ENCODE data around the gene TMEM139.

The TMEM139 gene

DNA sequence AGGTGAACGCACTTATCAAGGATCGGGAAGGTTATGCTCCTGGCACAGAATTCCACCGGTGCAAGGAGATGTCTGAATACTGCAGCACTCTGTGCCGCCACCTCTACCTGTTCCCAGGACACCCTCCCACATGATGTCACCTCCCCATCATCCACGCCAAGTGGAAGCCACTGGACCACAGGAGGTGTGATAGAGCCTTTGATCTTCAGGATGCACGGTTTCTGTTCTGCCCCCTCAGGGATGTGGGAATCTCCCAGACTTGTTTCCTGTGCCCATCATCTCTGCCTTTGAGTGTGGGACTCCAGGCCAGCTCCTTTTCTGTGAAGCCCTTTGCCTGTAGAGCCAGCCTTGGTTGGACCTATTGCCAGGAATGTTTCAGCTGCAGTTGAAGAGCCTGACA is 20.2 kb downstream of the TMEM139 start:
- H3K9ac ChIP-seq (ENCODE audit: low read length in 2 of 2), result no peak overlapping the region
- H3K4me3 ChIP-seq (ENCODE audit: low read length in 2 of 2), result no peak overlapping the region
- H3K4me1 ChIP-seq (ENCODE audit: control insufficient read depth, insufficient read depth, low read length), result no peaks in the 10 kb centered on the region
- no peak overlapping the region for H3K27ac ChIP-seq (ENCODE audit: low read length)
- no peaks in the 10 kb centered on the region for H3K9me3 ChIP-seq (ENCODE audit: control insufficient read depth in 2 of 2, low read length in 2 of 2)
- H3K36me3 ChIP-seq (ENCODE audit: control insufficient read depth in 2 of 2, insufficient read depth in 2 of 2, low read length in 2 of 2), result peaks cover 55 to 61% of the 10 kb centered on the region in 2 donors
- no peaks in the 10 kb centered on the region for H3K27me3 ChIP-seq (ENCODE audit: control insufficient read depth in 1 of 2, insufficient read depth in 2 of 2, low read length in 2 of 2)

DNA sequence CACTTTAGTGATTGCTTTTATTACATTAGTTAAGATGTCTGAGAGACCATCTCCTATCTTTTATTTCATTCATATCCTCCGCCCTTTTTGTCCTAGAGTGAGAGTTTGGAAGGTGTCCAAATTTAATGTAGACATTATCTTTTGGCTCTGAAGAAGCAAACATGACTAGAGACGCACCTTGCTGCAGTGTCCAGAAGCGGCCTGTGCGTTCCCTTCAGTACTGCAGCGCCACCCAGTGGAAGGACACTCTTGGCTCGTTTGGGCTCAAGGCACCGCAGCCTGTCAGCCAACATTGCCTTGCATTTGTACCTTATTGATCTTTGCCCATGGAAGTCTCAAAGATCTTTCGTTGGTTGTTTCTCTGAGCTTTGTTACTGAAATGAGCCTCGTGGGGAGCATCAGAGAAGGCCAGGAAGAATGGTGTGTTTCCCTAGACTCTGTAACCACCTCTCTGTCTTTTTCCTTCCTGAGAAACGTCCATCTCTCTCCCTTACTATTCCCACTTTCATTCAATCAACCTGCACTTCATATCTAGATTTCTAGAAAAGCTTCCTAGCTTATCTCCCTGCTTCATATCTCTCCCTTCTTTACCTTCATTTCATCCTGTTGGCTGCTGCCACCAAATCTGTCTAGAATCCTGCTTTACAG is 20.8 kb downstream of the TMEM139 start:
- Histone ChIP-seq H3K27me3 (ENCODE audit: control insufficient read depth in 1 of 2, insufficient read depth in 2 of 2, low read length in 2 of 2) (no peaks in the 10 kb centered on the region), H3K9ac (ENCODE audit: low read length in 2 of 2) (no peak overlapping the region), H3K36me3 (ENCODE audit: control insufficient read depth in 2 of 2, insufficient read depth in 2 of 2, low read length in 2 of 2) (peaks cover 49 to 55% of the 10 kb centered on the region in 2 donors), H3K9me3 (ENCODE audit: control insufficient read depth in 2 of 2, low read length in 2 of 2) (no peaks in the 10 kb centered on the region), H3K4me3 (ENCODE audit: low read length in 2 of 2) (no peak overlapping the region), H3K27ac (ENCODE audit: low read length) (no peak overlapping the region), H3K4me1 (ENCODE audit: control insufficient read depth, insufficient read depth, low read length) (no peaks in the 10 kb centered on the region)

DNA sequence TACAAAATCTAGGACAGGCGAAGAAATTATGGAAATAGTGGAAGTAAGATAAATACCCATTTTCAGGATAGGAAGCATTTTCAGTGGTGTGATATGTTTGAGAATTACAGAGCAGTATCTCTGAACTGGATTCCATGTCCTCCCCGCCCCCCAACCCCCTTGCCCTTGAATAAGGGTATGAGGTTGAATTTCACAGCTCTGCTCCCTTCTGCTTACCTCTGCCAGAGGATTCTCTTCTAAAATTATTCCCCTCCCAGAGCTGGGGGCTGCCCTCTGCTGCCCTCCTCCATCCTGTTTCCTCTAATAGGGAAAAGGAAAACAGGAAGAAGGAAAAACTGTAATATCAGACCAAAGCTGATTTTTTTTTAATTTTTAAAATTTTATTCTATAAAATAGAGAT is 23.9 kb downstream of the TMEM139 start:
- Histone ChIP-seq H3K36me3 (ENCODE audit: control insufficient read depth in 2 of 2, insufficient read depth in 2 of 2, low read length in 2 of 2) (peaks cover 29 to 35% of the 10 kb centered on the region in 2 donors), H3K4me3 (ENCODE audit: low read length in 2 of 2) (no peak overlapping the region), H3K9ac (ENCODE audit: low read length in 2 of 2) (no peak overlapping the region), H3K9me3 (ENCODE audit: control insufficient read depth in 2 of 2, low read length in 2 of 2) (no peaks in the 10 kb centered on the region), H3K27ac (ENCODE audit: low read length) (no peak overlapping the region), H3K27me3 (ENCODE audit: control insufficient read depth in 1 of 2, insufficient read depth in 2 of 2, low read length in 2 of 2) (no peaks in the 10 kb centered on the region), H3K4me1 (ENCODE audit: control insufficient read depth, insufficient read depth, low read length) (no peaks in the 10 kb centered on the region)

DNA sequence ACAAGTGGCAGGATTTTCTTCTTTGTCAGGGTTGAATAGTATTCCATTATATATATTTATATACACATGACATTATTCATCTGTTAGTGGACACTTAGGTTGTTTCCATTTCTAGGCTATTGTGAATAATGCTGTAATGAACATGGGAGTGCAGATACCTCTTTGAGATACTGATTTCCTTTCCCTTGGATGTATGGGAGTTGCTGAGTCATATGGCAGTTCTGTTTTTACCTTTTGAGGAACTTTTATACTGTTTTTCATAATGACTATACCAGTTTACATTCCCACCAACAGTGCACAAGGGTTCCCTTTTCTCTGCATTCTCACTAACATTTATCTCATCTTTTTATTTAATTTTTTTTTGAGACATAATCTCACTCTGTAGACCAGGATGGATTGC is 29.4 kb downstream of the TMEM139 start:
- H3K9me3 ChIP-seq (ENCODE audit: control insufficient read depth in 2 of 2, low read length in 2 of 2), result no peaks in the 10 kb centered on the region
- no peaks in the 10 kb centered on the region for H3K4me1 ChIP-seq (ENCODE audit: control insufficient read depth, insufficient read depth, low read length)

DNA sequence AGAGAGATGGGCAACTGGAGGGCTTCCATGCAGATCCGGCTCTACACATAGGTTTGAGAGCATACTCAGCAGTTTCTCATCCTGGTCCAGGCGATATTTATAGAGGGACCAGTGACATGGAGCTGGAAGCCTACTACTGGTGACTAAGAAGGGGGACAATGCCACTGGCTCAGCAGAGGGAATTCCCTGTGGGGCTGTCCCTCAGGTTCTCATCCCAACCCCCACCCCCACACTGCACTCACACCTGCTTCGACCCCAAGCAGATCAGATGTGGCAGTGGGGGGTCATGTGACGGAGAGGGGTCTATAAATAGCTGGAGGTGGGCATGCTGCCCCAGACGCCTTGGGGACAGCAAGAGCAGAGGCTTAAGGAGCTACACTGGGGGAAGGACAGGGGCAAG is 31.0 kb downstream of the TMEM139 start, which contains the start of gene CLCN1:
TSS of gene CLCN1 (plus strand) at position 336 of the 400 bp plus-strand sequence. CDS start 102 bp downstream, outside the sequence.
- H3K36me3 ChIP-seq (ENCODE audit: control insufficient read depth in 2 of 2, insufficient read depth in 2 of 2, low read length in 2 of 2), result no peaks in the 10 kb centered on the region
- no peaks in the 10 kb centered on the region for H3K27me3 ChIP-seq (ENCODE audit: control insufficient read depth in 1 of 2, insufficient read depth in 2 of 2, low read length in 2 of 2)
- no peak within 1 kb of the TSS for H3K4me3 ChIP-seq (ENCODE audit: low read length in 2 of 2)
- no peaks in the 10 kb centered on the region for H3K4me1 ChIP-seq (ENCODE audit: control insufficient read depth, insufficient read depth, low read length)
- H3K9ac ChIP-seq (ENCODE audit: low read length in 2 of 2), result no peak within 1 kb of the TSS
- H3K27ac ChIP-seq (ENCODE audit: low read length), result no peak within 1 kb of the TSS
- no peaks in the 10 kb centered on the region for H3K9me3 ChIP-seq (ENCODE audit: control insufficient read depth in 2 of 2, low read length in 2 of 2)

More for the DNA sequence above, 29.4 kb downstream of the TMEM139 start:
- H3K27me3 ChIP-seq (ENCODE audit: control insufficient read depth in 1 of 2, insufficient read depth in 2 of 2, low read length in 2 of 2), result no peaks in the 10 kb centered on the region
- no peak overlapping the region for H3K27ac ChIP-seq (ENCODE audit: low read length)
- no peak overlapping the region for H3K9ac ChIP-seq (ENCODE audit: low read length in 2 of 2)
- H3K4me3 ChIP-seq (ENCODE audit: low read length in 2 of 2), result no peak overlapping the region
- H3K36me3 ChIP-seq (ENCODE audit: control insufficient read depth in 2 of 2, insufficient read depth in 2 of 2, low read length in 2 of 2), result no peaks in the 10 kb centered on the region

DNA sequence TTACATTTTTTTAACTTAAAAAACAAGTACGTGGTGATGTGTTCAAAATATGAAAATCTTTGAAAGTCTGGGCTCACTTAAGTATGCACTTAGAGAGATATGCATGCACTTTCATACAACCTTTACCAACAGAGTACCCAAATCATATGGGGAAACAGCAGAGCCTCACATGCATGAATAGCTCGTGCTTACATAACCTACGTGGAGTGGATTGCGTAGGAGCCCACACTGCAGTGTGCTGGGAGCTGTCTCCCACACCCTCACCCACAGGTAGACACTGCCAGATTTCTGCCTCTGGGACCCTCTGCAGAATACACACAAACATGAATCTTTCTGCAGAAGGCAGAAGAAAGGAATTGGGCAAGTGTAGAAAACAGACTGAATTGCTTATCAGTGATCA is 31.7 kb downstream of the TMEM139 start:
- H3K9me3 ChIP-seq (ENCODE audit: control insufficient read depth in 2 of 2, low read length in 2 of 2), result no peaks in the 10 kb centered on the region
- H3K27me3 ChIP-seq (ENCODE audit: control insufficient read depth in 1 of 2, insufficient read depth in 2 of 2, low read length in 2 of 2), result no peaks in the 10 kb centered on the region
- no peaks in the 10 kb centered on the region for H3K4me1 ChIP-seq (ENCODE audit: control insufficient read depth, insufficient read depth, low read length)
- H3K36me3 ChIP-seq (ENCODE audit: control insufficient read depth in 2 of 2, insufficient read depth in 2 of 2, low read length in 2 of 2), result no peaks in the 10 kb centered on the region
- H3K27ac ChIP-seq (ENCODE audit: low read length), result no peak overlapping the region
- H3K9ac ChIP-seq (ENCODE audit: low read length in 2 of 2), result no peak overlapping the region
- H3K4me3 ChIP-seq (ENCODE audit: low read length in 2 of 2), result no peak overlapping the region

DNA sequence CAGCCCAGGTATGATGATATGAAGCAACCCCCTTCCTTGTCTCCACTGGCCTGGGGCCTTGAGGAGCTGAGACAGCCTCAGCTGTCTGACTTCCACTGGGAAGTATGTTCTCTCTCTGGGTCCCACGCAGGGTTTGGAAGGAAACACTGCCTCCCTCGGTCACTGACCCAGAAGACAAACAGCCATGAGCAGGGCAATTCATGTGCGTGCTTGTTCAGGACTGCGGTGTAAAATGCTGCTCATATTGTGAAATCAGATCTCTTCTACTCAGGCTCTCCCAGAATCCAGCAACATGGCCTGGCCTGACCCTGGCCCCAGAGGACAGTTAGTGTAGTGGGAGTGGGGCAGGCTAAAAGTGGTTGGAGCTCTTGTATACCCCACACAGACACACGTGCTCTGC is 33.9 kb downstream of the TMEM139 start:
- H3K27me3 ChIP-seq (ENCODE audit: control insufficient read depth in 1 of 2, insufficient read depth in 2 of 2, low read length in 2 of 2), result no peaks in the 10 kb centered on the region
- H3K4me3 ChIP-seq (ENCODE audit: low read length in 2 of 2), result no peak overlapping the region
- H3K9me3 ChIP-seq (ENCODE audit: control insufficient read depth in 2 of 2, low read length in 2 of 2), result no peaks in the 10 kb centered on the region
- H3K4me1 ChIP-seq (ENCODE audit: control insufficient read depth, insufficient read depth, low read length), result no peaks in the 10 kb centered on the region
- H3K36me3 ChIP-seq (ENCODE audit: control insufficient read depth in 2 of 2, insufficient read depth in 2 of 2, low read length in 2 of 2), result no peaks in the 10 kb centered on the region
- no peak overlapping the region for H3K9ac ChIP-seq (ENCODE audit: low read length in 2 of 2)
- H3K27ac ChIP-seq (ENCODE audit: low read length), result no peak overlapping the region

DNA sequence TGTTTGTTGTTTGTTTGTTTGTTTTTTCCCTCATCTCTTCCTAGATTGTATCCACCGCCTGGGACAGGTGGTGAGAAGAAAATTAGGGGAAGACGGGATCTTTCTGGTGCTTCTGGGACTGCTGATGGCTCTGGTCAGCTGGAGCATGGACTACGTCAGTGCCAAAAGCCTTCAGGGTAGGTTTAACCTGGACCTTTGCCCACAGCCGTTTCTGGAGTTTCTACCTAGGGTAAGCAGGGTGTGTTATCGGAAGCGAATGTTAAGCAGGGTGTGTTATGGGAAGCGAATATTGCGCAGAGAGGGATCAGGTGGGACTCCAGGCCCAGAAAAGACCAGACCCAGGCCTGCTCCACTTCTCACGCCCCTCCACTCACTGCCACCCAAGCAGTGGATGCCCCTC is 35.9 kb downstream of the TMEM139 start:
- Histone ChIP-seq H3K9ac (ENCODE audit: low read length in 2 of 2) (no peak overlapping the region), H3K27me3 (ENCODE audit: control insufficient read depth in 1 of 2, insufficient read depth in 2 of 2, low read length in 2 of 2) (no peaks in the 10 kb centered on the region), H3K9me3 (ENCODE audit: control insufficient read depth in 2 of 2, low read length in 2 of 2) (no peaks in the 10 kb centered on the region), H3K27ac (ENCODE audit: low read length) (no peak overlapping the region), H3K4me1 (ENCODE audit: control insufficient read depth, insufficient read depth, low read length) (no peaks in the 10 kb centered on the region), H3K36me3 (ENCODE audit: control insufficient read depth in 2 of 2, insufficient read depth in 2 of 2, low read length in 2 of 2) (no peaks in the 10 kb centered on the region), H3K4me3 (ENCODE audit: low read length in 2 of 2) (no peak overlapping the region)

DNA sequence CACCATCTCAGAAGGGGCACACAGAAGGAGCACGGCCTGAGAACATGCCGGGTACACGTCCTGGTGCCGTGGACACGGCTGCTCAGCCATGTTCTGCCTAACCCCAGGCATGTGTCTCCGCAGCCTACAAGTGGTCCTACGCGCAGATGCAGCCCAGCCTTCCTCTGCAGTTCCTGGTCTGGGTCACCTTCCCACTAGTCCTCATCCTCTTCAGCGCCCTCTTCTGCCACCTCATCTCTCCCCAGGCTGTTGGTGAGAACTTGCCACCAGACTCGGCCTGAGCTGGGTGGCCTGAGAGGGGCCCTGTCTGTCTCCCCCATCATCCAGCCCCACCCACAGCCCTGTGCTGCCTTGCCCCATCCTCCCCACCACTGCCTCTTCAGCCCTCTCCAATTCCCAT is 36.5 kb downstream of the TMEM139 start:
- Histone ChIP-seq H3K36me3 (ENCODE audit: control insufficient read depth in 2 of 2, insufficient read depth in 2 of 2, low read length in 2 of 2) (no peaks in the 10 kb centered on the region), H3K4me3 (ENCODE audit: low read length in 2 of 2) (no peak overlapping the region), H3K9ac (ENCODE audit: low read length in 2 of 2) (no peak overlapping the region), H3K9me3 (ENCODE audit: control insufficient read depth in 2 of 2, low read length in 2 of 2) (no peaks in the 10 kb centered on the region), H3K4me1 (ENCODE audit: control insufficient read depth, insufficient read depth, low read length) (no peaks in the 10 kb centered on the region), H3K27me3 (ENCODE audit: control insufficient read depth in 1 of 2, insufficient read depth in 2 of 2, low read length in 2 of 2) (no peaks in the 10 kb centered on the region), H3K27ac (ENCODE audit: low read length) (no peak overlapping the region)

DNA sequence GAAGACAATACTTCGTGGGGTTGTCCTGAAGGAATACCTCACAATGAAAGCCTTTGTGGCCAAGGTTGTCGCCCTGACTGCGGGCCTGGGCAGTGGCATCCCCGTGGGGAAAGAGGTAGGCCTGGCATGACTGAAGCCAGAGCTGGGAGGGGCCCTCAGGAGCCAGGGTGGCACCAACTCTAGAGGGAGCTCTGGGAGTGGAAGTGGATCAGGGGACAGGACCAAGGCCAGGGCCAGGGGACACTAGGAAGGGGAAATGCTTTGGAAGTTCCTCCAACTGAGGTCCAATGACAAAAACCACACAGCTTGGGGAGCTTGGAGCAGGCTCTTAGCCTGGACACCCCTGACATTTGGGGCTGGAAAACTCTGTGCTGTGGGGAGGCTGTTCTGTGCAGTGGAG is 37.0 kb downstream of the TMEM139 start:
- no peaks in the 10 kb centered on the region for H3K4me1 ChIP-seq (ENCODE audit: control insufficient read depth, insufficient read depth, low read length)
- H3K9ac ChIP-seq (ENCODE audit: low read length in 2 of 2), result no peak overlapping the region
- H3K36me3 ChIP-seq (ENCODE audit: control insufficient read depth in 2 of 2, insufficient read depth in 2 of 2, low read length in 2 of 2), result no peaks in the 10 kb centered on the region
- H3K9me3 ChIP-seq (ENCODE audit: control insufficient read depth in 2 of 2, low read length in 2 of 2), result no peaks in the 10 kb centered on the region
- no peak overlapping the region for H3K4me3 ChIP-seq (ENCODE audit: low read length in 2 of 2)
- no peak overlapping the region for H3K27ac ChIP-seq (ENCODE audit: low read length)
- H3K27me3 ChIP-seq (ENCODE audit: control insufficient read depth in 1 of 2, insufficient read depth in 2 of 2, low read length in 2 of 2), result no peaks in the 10 kb centered on the region

DNA sequence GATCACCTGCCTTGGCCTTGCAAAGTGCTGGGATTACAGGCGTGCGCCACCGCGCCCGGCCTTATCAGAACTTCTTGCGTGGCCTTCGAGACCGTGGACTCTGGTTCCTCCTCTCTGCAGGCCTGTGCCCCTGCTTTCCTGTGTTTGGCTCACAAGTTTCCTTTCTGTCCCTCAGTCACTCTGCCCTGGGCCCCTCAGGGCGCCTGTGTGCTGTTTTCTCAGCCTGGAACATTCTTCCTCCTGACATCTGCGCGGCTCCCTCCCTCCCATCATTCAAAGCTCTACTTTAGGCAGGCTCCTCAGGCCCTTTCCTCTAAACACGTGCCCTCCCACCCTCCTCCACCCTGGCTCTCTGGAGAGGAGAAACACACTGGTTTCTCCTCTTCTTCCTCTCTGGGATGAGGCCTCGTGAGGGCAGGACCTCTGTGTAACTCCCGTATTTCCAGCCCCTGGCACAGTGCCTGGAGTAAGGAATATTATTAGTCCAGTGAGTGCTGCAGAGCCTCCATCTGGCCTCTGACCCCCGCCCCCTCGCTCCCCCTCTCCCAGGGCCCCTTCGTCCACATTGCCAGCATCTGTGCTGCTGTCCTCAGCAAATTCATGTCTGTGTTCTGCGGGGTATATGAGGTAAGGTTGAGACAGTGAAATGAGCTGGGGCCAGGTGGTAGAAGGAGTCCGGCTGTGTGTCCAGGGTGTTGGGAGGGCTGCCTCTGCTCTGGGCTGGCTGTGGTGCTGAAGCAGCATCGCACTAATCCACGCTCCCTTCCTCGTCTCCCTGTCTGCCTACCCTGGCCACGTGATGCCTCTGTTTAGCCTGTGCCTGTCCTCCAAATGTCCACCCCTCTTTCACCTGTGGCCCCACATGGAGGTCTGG is 38.2 kb downstream of the TMEM139 start:
- H3K9me3 ChIP-seq (ENCODE audit: control insufficient read depth in 2 of 2, low read length in 2 of 2), result no peaks in the 10 kb centered on the region
- no peak overlapping the region for H3K9ac ChIP-seq (ENCODE audit: low read length in 2 of 2)
- no peaks in the 10 kb centered on the region for H3K4me1 ChIP-seq (ENCODE audit: control insufficient read depth, insufficient read depth, low read length)
- no peak overlapping the region for H3K27ac ChIP-seq (ENCODE audit: low read length)
- no peaks in the 10 kb centered on the region for H3K36me3 ChIP-seq (ENCODE audit: control insufficient read depth in 2 of 2, insufficient read depth in 2 of 2, low read length in 2 of 2)
- H3K4me3 ChIP-seq (ENCODE audit: low read length in 2 of 2), result no peak overlapping the region
- no peaks in the 10 kb centered on the region for H3K27me3 ChIP-seq (ENCODE audit: control insufficient read depth in 1 of 2, insufficient read depth in 2 of 2, low read length in 2 of 2)
